ENCODE measurements around the gene RPS2. TPM values are rescaled to one million over a fixed set of nuclear protein-coding genes. Genes with fewer than 3 reads are reported as not detected.

RPS2 gene
- polyA plus RNA-seq, 1 of the 3 experiments (the other 2 are of a cell fraction), result 6,384 TPM

DNA sequence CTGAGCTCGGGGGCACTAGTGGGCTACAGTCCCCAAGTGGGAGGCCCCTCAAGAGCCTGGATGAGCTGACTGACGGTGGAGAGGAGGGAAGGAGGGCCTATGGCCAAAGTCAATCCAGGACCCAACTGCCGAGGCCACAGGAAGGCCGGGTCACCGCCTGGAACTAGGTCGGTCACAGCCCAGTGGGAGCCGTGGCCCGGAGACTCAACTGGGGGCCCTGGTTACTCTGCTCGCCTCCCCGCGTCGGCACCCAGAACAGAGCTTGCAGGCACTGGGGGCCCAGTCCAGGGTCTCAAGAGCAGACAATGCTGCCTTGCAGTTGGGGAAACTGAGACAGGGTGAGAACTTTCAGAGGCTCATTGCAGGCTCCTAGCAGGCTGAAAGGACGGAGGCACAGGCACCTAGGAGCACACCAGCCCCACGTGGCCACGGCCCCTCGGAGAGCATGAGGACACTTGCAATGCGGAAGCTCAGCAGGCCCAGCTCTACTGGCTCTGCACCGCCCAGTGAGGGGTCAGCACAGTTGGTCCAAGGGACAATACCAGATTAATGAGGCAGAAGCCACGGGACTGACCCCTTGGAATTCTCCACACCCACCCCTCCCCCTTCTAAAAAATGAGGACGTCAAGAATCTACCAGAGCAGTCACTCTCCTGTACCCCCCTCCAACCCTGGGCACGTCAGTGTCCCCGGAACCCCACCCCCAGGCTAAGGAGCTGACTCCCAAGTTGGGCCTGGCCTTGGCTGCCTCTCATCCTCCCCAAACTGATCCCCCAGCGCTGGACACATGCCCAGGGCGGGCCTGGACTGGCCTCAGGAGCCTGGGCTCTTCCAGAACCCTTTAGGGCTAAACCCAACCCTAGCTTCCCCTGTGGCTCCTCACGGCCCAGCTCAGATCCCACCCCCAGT, 48.6 kb downstream of the RPS2 start:
- H3K36me3 ChIP-seq (replicated peaks in 1 of 2; ENCODE audit: control insufficient read depth in 1 of 2, insufficient read depth in 2 of 2, low read length in 1 of 2), result no peaks in the 10 kb centered on the region
- H3K9ac ChIP-seq, result no peak overlapping the region
- peaks cover 45% of the 10 kb centered on the region for H3K27me3 ChIP-seq (ENCODE audit: insufficient read depth)
- no peak overlapping the region for H3K27ac ChIP-seq (ENCODE audit: low read depth in 2 of 2, low read length in 1 of 2)
- DNase-seq, result no peak
- ChIA-PET POLR2A (interaction anchor here (1.0 kb wide), 1 partner anchor 49 kb away, joined by 4 read pairs; the partner anchor contains the start of gene RPS2), CTCF (interaction anchor here (1.0 to 5.2 kb wide), 3 partner anchors 13 to 53 kb away, joined by 3 to 38 read pairs (median 3); no protein-coding TSS in a partner anchor)
- no peak for TF ChIP-seq NFIC (IDR thresholded peaks at IDR 0.05; ENCODE audit: borderline replicate concordance)
- no peak for TF ChIP-seq FOXJ3 (CRISPR knock-in tag; IDR thresholded peaks at IDR 0.05)
- TF ChIP-seq POLR2AphosphoS5 (IDR thresholded peaks at IDR 0.05; ENCODE audit: low read depth, low read length), result no peak
- TF ChIP-seq NRF1 (IDR thresholded peaks at IDR 0.05; ENCODE audit: low read depth, low read length), result no peak
- TF ChIP-seq TEAD4 (IDR thresholded peaks at IDR 0.05; ENCODE audit: borderline replicate concordance, insufficient read depth), result no peak
- TF ChIP-seq, protein P1, sequence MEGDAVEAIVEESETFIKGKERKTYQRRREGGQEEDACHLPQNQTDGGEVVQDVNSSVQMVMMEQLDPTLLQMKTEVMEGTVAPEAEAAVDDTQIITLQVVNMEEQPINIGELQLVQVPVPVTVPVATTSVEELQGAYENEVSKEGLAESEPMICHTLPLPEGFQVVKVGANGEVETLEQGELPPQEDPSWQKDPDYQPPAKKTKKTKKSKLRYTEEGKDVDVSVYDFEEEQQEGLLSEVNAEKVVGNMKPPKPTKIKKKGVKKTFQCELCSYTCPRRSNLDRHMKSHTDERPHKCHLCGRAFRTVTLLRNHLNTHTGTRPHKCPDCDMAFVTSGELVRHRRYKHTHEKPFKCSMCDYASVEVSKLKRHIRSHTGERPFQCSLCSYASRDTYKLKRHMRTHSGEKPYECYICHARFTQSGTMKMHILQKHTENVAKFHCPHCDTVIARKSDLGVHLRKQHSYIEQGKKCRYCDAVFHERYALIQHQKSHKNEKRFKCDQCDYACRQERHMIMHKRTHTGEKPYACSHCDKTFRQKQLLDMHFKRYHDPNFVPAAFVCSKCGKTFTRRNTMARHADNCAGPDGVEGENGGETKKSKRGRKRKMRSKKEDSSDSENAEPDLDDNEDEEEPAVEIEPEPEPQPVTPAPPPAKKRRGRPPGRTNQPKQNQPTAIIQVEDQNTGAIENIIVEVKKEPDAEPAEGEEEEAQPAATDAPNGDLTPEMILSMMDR (IDR thresholded peaks at IDR 0.05), result no peak
- no peak for TF ChIP-seq FOSL2 (IDR thresholded peaks at IDR 0.05; ENCODE audit: borderline replicate concordance, low read depth)
- TF ChIP-seq RAD21 (IDR thresholded peaks at IDR 0.05; ENCODE audit: low read length), result no peak
- TF ChIP-seq EP300 (IDR thresholded peaks at IDR 0.05; ENCODE audit: borderline replicate concordance in 1 of 2, low read depth in 1 of 2, low read length in 1 of 2), result no peak
- TF ChIP-seq YY1 (IDR thresholded peaks at IDR 0.05; ENCODE audit: low read depth), result no peak
- no peak for TF ChIP-seq MEF2A (IDR thresholded peaks at IDR 0.05; ENCODE audit: borderline replicate concordance, low read depth)
- TF ChIP-seq, protein P2, sequence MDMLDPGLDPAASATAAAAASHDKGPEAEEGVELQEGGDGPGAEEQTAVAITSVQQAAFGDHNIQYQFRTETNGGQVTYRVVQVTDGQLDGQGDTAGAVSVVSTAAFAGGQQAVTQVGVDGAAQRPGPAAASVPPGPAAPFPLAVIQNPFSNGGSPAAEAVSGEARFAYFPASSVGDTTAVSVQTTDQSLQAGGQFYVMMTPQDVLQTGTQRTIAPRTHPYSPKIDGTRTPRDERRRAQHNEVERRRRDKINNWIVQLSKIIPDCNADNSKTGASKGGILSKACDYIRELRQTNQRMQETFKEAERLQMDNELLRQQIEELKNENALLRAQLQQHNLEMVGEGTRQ (IDR thresholded peaks at IDR 0.05; ENCODE audit: borderline replicate concordance, low read depth, low read length), result no peak
- TF ChIP-seq, protein P3, sequence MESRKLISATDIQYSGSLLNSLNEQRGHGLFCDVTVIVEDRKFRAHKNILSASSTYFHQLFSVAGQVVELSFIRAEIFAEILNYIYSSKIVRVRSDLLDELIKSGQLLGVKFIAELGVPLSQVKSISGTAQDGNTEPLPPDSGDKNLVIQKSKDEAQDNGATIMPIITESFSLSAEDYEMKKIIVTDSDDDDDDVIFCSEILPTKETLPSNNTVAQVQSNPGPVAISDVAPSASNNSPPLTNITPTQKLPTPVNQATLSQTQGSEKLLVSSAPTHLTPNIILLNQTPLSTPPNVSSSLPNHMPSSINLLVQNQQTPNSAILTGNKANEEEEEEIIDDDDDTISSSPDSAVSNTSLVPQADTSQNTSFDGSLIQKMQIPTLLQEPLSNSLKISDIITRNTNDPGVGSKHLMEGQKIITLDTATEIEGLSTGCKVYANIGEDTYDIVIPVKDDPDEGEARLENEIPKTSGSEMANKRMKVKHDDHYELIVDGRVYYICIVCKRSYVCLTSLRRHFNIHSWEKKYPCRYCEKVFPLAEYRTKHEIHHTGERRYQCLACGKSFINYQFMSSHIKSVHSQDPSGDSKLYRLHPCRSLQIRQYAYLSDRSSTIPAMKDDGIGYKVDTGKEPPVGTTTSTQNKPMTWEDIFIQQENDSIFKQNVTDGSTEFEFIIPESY (IDR thresholded peaks at IDR 0.05; ENCODE audit: borderline replicate concordance, low read depth), result no peak
- TF ChIP-seq FOXM1 (IDR thresholded peaks at IDR 0.05; ENCODE audit: low read depth), result no peak
- TF ChIP-seq RCOR1 (IDR thresholded peaks at IDR 0.05; ENCODE audit: low read length), result no peak
- TF ChIP-seq SMC3 (IDR thresholded peaks at IDR 0.05; ENCODE audit: low read depth, low read length), result no peak
- TF ChIP-seq, protein P4, sequence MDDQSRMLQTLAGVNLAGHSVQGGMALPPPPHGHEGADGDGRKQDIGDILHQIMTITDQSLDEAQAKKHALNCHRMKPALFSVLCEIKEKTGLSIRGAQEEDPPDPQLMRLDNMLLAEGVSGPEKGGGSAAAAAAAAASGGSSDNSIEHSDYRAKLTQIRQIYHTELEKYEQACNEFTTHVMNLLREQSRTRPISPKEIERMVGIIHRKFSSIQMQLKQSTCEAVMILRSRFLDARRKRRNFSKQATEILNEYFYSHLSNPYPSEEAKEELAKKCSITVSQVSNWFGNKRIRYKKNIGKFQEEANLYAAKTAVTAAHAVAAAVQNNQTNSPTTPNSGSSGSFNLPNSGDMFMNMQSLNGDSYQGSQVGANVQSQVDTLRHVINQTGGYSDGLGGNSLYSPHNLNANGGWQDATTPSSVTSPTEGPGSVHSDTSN (IDR thresholded peaks at IDR 0.05), result no peak
- no peak overlapping the region for H2AFZ ChIP-seq (ENCODE audit: low read depth)
- 84% methylated on average over 12 of the region's 25 CpGs for WGBS (ENCODE audit: low lambda C conversion rate)
- no peaks in the 10 kb centered on the region for H3K79me2 ChIP-seq (ENCODE audit: insufficient read depth)
- H3K9me2 ChIP-seq, result no peaks in the 10 kb centered on the region
- H3K4me1 ChIP-seq (ENCODE audit: control insufficient read depth in 1 of 2, insufficient read depth in 2 of 2, low read depth in 1 of 2, low read length in 1 of 2), result peaks cover 0 to 13% of the 10 kb centered on the region in 2 experiments; a peak in 1 of 4 replicates
- H3K4me3 ChIP-seq (ENCODE audit: low read depth in 2 of 2, low read length in 1 of 2), result no peak overlapping the region
- H3K4me2 ChIP-seq, result no peak overlapping the region
- H3F3A ChIP-seq (replicated peaks; ENCODE audit: insufficient read depth), result no peaks in the 10 kb centered on the region
- H3K9me3 ChIP-seq, result no peaks in the 10 kb centered on the region
- H4K20me1 ChIP-seq (ENCODE audit: insufficient read depth), result no peaks in the 10 kb centered on the region
